Esophagus muscularis mucosa (tissue), 4 donors: ENCODE data around the gene SKOR2.

Source experiments
- EP300 ChIP-seq: sonication (generic); formaldehyde crosslinking; IDR thresholded peaks from one replicate; pipeline ENCODE4 v1.6.1; 2017; ENCODE audit warnings: antibody characterized with exemption
- POLR2A ChIP-seq: fragments of 450-650 bp; IDR thresholded peaks from one replicate; pipeline ENCODE4 v1.6.1; 2017; ENCODE audit warnings: antibody characterized with exemption, moderate library complexity, mild to moderate bottlenecking, low read depth
- POLR2AphosphoS5 ChIP-seq, 2 donors: sonication (generic); formaldehyde crosslinking; IDR thresholded peaks; one replicate each; pipeline ENCODE4 v1.6.1; 2017; ENCODE audit warnings: antibody characterized with exemption in 2 of 2
- TF ChIP-seq, protein P1 (sequence below), 3 experiments: fragments of 200-600 bp in 2 of 3; fragments of 450-650 bp in 1 of 3; sonication (generic) in 2 of 3; IDR thresholded peaks; one replicate each; pipeline ENCODE4 v1.5.1; 2017 to 2019; ENCODE audit warnings: antibody characterized with exemption in 3 of 3, mild to moderate bottlenecking in 2 of 3, moderate library complexity in 1 of 3

GRCh38 chr18:47250391-47251046 lies 941 bp downstream of the SKOR2 start:
- TF ChIP-seq, protein P1, sequence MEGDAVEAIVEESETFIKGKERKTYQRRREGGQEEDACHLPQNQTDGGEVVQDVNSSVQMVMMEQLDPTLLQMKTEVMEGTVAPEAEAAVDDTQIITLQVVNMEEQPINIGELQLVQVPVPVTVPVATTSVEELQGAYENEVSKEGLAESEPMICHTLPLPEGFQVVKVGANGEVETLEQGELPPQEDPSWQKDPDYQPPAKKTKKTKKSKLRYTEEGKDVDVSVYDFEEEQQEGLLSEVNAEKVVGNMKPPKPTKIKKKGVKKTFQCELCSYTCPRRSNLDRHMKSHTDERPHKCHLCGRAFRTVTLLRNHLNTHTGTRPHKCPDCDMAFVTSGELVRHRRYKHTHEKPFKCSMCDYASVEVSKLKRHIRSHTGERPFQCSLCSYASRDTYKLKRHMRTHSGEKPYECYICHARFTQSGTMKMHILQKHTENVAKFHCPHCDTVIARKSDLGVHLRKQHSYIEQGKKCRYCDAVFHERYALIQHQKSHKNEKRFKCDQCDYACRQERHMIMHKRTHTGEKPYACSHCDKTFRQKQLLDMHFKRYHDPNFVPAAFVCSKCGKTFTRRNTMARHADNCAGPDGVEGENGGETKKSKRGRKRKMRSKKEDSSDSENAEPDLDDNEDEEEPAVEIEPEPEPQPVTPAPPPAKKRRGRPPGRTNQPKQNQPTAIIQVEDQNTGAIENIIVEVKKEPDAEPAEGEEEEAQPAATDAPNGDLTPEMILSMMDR (IDR thresholded peaks at IDR 0.05), result no peak
- no peak for TF ChIP-seq POLR2AphosphoS5 (IDR thresholded peaks at IDR 0.05)
- no peak for TF ChIP-seq EP300
- TF ChIP-seq POLR2A, result no peak
